Chondrocyte (in vitro differentiated cells): ENCODE measurements around the gene FCRL2. TPM values are rescaled to one million over a fixed set of nuclear protein-coding genes. Genes with fewer than 3 reads are reported as not detected.

Experiments
- DNase-seq: peaks from one replicate; pipeline ENCODE4 v3.0.0; 2021; ENCODE audit warnings: mixed read lengths, low spot score
- H3K27ac Mint-ChIP-seq: one replicate; pipeline ENCODE4 v1.8.0; 2021; ENCODE audit warnings: mild to moderate bottlenecking, moderate library complexity, mixed read lengths; ENCODE audit not compliant: unreplicated experiment
- H3K27me3 Mint-ChIP-seq: 2 replicates; pipeline ENCODE4 v1.8.0; 2021; ENCODE audit warnings: low read depth, mixed read lengths
- H3K36me3 Mint-ChIP-seq: 2 replicates; pipeline ENCODE4 v1.8.0; 2021; ENCODE audit warnings: low read depth, mixed read lengths
- H3K4me1 Mint-ChIP-seq: 2 replicates; pipeline ENCODE4 v1.8.0; 2021; ENCODE audit warnings: low read depth, mild to moderate bottlenecking, mixed read lengths
- H3K4me3 Mint-ChIP-seq: one replicate; pipeline ENCODE4 v1.8.0; 2021; ENCODE audit warnings: mild to moderate bottlenecking, moderate library complexity, mixed read lengths; ENCODE audit not compliant: unreplicated experiment
- H3K9me3 Mint-ChIP-seq: 2 replicates; pipeline ENCODE4 v1.8.0; 2021; ENCODE audit warnings: low read depth, mixed read lengths
- CTCF ChIP-seq: fragments of 200-600 bp; sonication (generic); IDR thresholded peaks from 2 replicates; pipeline ENCODE4 v1.5.0; 2021; ENCODE audit warnings: antibody characterized with exemption, mild to moderate bottlenecking, moderate library complexity
- long read RNA-seq: library from polyadenylated mRNA; stranded (forward); transcript quantifications from one replicate; pipeline ENCODE4 v2.0.0, GENCODE V29; 2021
- total RNA-seq: library from RNA; stranded (reverse); gene quantifications from 3 replicates; pipeline ENCODE4 v1.2.1, GENCODE V29; 2021

The FCRL2 gene
- total RNA-seq = not detected in 3 replicates
- long read RNA-seq = 0 reads

GRCh38 chr1:157776971-157777391 is at the start of gene FCRL2:
Gene FCRL2 (minus strand): TSS chr1:157777132. CDS start chr1:157777073, 59 bp downstream.
- Mint-ChIP-seq H3K27ac (no peak within 1 kb of the TSS), H3K4me1 (no peaks in the 10 kb centered on the region), H3K36me3 (no peaks in the 10 kb centered on the region), H3K27me3 (peaks cover 7% of the 10 kb centered on the region), H3K9me3 (no peaks in the 10 kb centered on the region), H3K4me3 (no peak within 1 kb of the TSS)
- no peak for TF ChIP-seq CTCF
- no peak for DNase-seq

- Mint-ChIP-seq H3K9me3 (peaks cover 6% of the 10 kb centered on the region), H3K4me1 (no peaks in the 10 kb centered on the region), H3K27ac (no peak overlapping the region), H3K36me3 (no peaks in the 10 kb centered on the region), H3K27me3 (peaks cover 15% of the 10 kb centered on the region), H3K4me3 (no peak overlapping the region)
- DNase-seq = no peak
- no peak for TF ChIP-seq CTCF
Measured at GRCh38 chr1:157820299-157820698, 43.4 kb upstream of the FCRL2 start.

GRCh38 chr1:157819896-157820295 is 43.0 kb upstream of the FCRL2 start, which contains the start of gene FCRL1:
Gene FCRL1 (minus strand): TSS chr1:157820120. CDS start chr1:157820037, 83 bp downstream.
- peaks cover 6% of the 10 kb centered on the region for H3K9me3 Mint-ChIP-seq
- no peaks in the 10 kb centered on the region for H3K4me1 Mint-ChIP-seq
- no peaks in the 10 kb centered on the region for H3K36me3 Mint-ChIP-seq
- peaks cover 13% of the 10 kb centered on the region for H3K27me3 Mint-ChIP-seq
- no peak for DNase-seq
- no peak within 1 kb of the TSS for H3K27ac Mint-ChIP-seq
- no peak within 1 kb of the TSS for H3K4me3 Mint-ChIP-seq
- no peak for TF ChIP-seq CTCF

- H3K4me3 Mint-ChIP-seq = no peak overlapping the region
- no peaks in the 10 kb centered on the region for H3K4me1 Mint-ChIP-seq
- DNase-seq = no peak
- TF ChIP-seq CTCF = no peak
- no peaks in the 10 kb centered on the region for H3K36me3 Mint-ChIP-seq
- no peak overlapping the region for H3K27ac Mint-ChIP-seq
- peaks cover 11% of the 10 kb centered on the region for H3K27me3 Mint-ChIP-seq
- H3K9me3 Mint-ChIP-seq = peaks cover 8% of the 10 kb centered on the region
Measured at GRCh38 chr1:157819215-157819614, 42.3 kb upstream of the FCRL2 start.

- peaks cover 7% of the 10 kb centered on the region for H3K27me3 Mint-ChIP-seq
- no peak for TF ChIP-seq CTCF
- H3K27ac Mint-ChIP-seq = no peak overlapping the region
- no peak for DNase-seq
- H3K9me3 Mint-ChIP-seq = peaks cover 24% of the 10 kb centered on the region
- no peak overlapping the region for H3K4me3 Mint-ChIP-seq
- H3K36me3 Mint-ChIP-seq = no peaks in the 10 kb centered on the region
- H3K4me1 Mint-ChIP-seq = no peaks in the 10 kb centered on the region
Measured at GRCh38 chr1:157813269-157813668, 36.3 kb upstream of the FCRL2 start.
